CD4-positive, alpha-beta T cell treated with Interleukin-15 for 4 hours (primary cell): ENCODE data around the gene SCART1.
"Not testable (repeated sequence)": the region's sequence is repeated elsewhere in the genome, so short reads cannot be mapped to it uniquely, and the experiment has no call there.

Source experiments
- DNase-seq: peaks from one replicate; pipeline ENCODE4 v3.0.0-alpha.2; 2020; ENCODE audit warnings: low spot score

The SCART1 gene

GRCh38 chr10:133456041-133456951, 2.6 kb downstream of the SCART1 start:
- no peak for DNase-seq

GRCh38 chr10:133457100-133457841, 3.5 kb downstream of the SCART1 start:
- DNase-seq: no peak

GRCh38 chr10:133458021-133458709, 4.4 kb downstream of the SCART1 start:
- no peak for DNase-seq

- no peak for DNase-seq
These were observed 5.1 kb downstream of the SCART1 start for GRCh38 chr10:133458710-133459453.

- DNase-seq: no peak
These were observed 5.9 kb downstream of the SCART1 start for GRCh38 chr10:133459454-133460207.

GRCh38 chr10:133460208-133460769, 6.5 kb downstream of the SCART1 start:
- DNase-seq: no peak

- no peak for DNase-seq
These were observed 7.3 kb downstream of the SCART1 start for GRCh38 chr10:133461027-133461426.

GRCh38 chr10:133461841-133462240, 8.1 kb downstream of the SCART1 start:
- no peak for DNase-seq

- DNase-seq: no peak
These were observed 9.0 kb downstream of the SCART1 start for GRCh38 chr10:133462512-133463305.

GRCh38 chr10:133464582-133465031, 10.9 kb downstream of the SCART1 start:
- no peak for DNase-seq

GRCh38 chr10:133465191-133465949, 11.6 kb downstream of the SCART1 start:
- DNase-seq: no peak

- no peak for DNase-seq
These were observed 12.3 kb downstream of the SCART1 start for GRCh38 chr10:133465950-133466474.

- DNase-seq: no peak
These were observed 13.0 kb downstream of the SCART1 start for GRCh38 chr10:133466683-133467275.

GRCh38 chr10:133467286-133467911, 13.7 kb downstream of the SCART1 start:
- no peak for DNase-seq

GRCh38 chr10:133469205-133469604, 15.5 kb downstream of the SCART1 start:
- not testable (repeated sequence) for DNase-seq

- no peak for DNase-seq
These were observed 17.8 kb downstream of the SCART1 start for GRCh38 chr10:133471300-133472109.

- DNase-seq: no peak
These were observed 19.5 kb downstream of the SCART1 start for GRCh38 chr10:133473270-133473669.
